SK-N-SH treated with all-trans-retinoic acid at 6 μM for 48 hours (cell line): ENCODE data around the gene PPL.

Experiments used
- ATAC-seq: fragments of 200-7000 bp; cut with Tn5 transposase; 3 replicates; pipeline ENCODE4 v1.9.1; 2020; ENCODE audit warnings: mild to moderate bottlenecking, moderate library complexity
- ARNTL ChIP-seq: fragments of 450-650 bp; formaldehyde crosslinking; IDR thresholded peaks from 2 replicates; pipeline ENCODE4 v1.5.0; 2020; ENCODE audit warnings: low read depth, mild to moderate bottlenecking, moderate library complexity, borderline replicate concordance
- BACH2 ChIP-seq: fragments of 250-450 bp; sonication (Bioruptor Pico); IDR thresholded peaks from 2 replicates; pipeline ENCODE4 v1.9.0; 2021; ENCODE audit warnings: mild to moderate bottlenecking, borderline replicate concordance
- GLIS3 ChIP-seq: fragments of 250-450 bp; sonication (Bioruptor Pico); IDR thresholded peaks from 2 replicates; pipeline ENCODE4 v1.5.0; 2020; ENCODE audit warnings: mild to moderate bottlenecking, moderate library complexity
- OSR1 ChIP-seq: fragments of 250-450 bp; sonication (Bioruptor Pico); IDR thresholded peaks from 2 replicates; pipeline ENCODE4 v1.8.0; 2022; ENCODE audit warnings: moderate library complexity, mild to moderate bottlenecking, inconsistent platforms
- PPARA ChIP-seq: fragments of 250-450 bp; sonication (Bioruptor Pico); IDR thresholded peaks from 2 replicates; pipeline ENCODE4 v1.5.0; 2020; ENCODE audit warnings: mild to moderate bottlenecking, borderline replicate concordance
- TCF4 ChIP-seq: fragments of 250-450 bp; sonication (Bioruptor Pico); IDR thresholded peaks from 2 replicates; pipeline ENCODE4 v1.8.0; 2021; ENCODE audit warnings: mild to moderate bottlenecking, moderate library complexity, borderline replicate concordance
- TOX ChIP-seq: fragments of 250-450 bp; sonication (Bioruptor Pico); IDR thresholded peaks from 2 replicates; pipeline ENCODE4 v1.8.0; 2021; ENCODE audit warnings: mild to moderate bottlenecking, moderate library complexity, borderline replicate concordance
- ZC3H10 ChIP-seq: fragments of 250-450 bp; sonication (Bioruptor Pico); IDR thresholded peaks from 2 replicates; pipeline ENCODE4 v1.5.1; 2021; ENCODE audit warnings: mild to moderate bottlenecking, moderate library complexity
- ZFP3 ChIP-seq: fragments of 250-450 bp; sonication (Bioruptor Pico); IDR thresholded peaks from 2 replicates; pipeline ENCODE4 v1.5.0; 2020; ENCODE audit warnings: mild to moderate bottlenecking, moderate library complexity
- ZNF70 ChIP-seq: fragments of 450-650 bp; formaldehyde crosslinking; IDR thresholded peaks from 2 replicates; pipeline ENCODE4 v1.5.0; 2020; ENCODE audit warnings: mild to moderate bottlenecking, moderate library complexity
- ZNF8 ChIP-seq: fragments of 450-650 bp; formaldehyde crosslinking; IDR thresholded peaks from 2 replicates; pipeline ENCODE4 v1.5.0; 2020; ENCODE audit warnings: mild to moderate bottlenecking, moderate library complexity
- TF ChIP-seq, protein P1 (sequence below): fragments of 250-450 bp; sonication (Bioruptor Pico); IDR thresholded peaks from 2 replicates; pipeline ENCODE4 v1.8.0; 2020; ENCODE audit warnings: mild to moderate bottlenecking, moderate library complexity, borderline replicate concordance
- TF ChIP-seq, protein P2 (sequence below): fragments of 250-450 bp; sonication (Bioruptor Pico); IDR thresholded peaks from 2 replicates; pipeline ENCODE4 v1.5.1; 2020; ENCODE audit warnings: low read depth, mild to moderate bottlenecking, moderate library complexity
- TF ChIP-seq, protein P3 (sequence below): fragments of 250-450 bp; sonication (Bioruptor Pico); IDR thresholded peaks from 2 replicates; pipeline ENCODE4 v1.8.0; 2021; ENCODE audit warnings: low read depth, mild to moderate bottlenecking, moderate library complexity, borderline replicate concordance
- TF ChIP-seq, protein P4 (sequence below): fragments of 250-450 bp; sonication (Bioruptor Pico); IDR thresholded peaks from 2 replicates; pipeline ENCODE4 v1.5.1; 2021; ENCODE audit warnings: mild to moderate bottlenecking, moderate library complexity
- TF ChIP-seq, protein P5 (sequence below): fragments of 250-450 bp; sonication (Bioruptor Pico); IDR thresholded peaks from 2 replicates; pipeline ENCODE4 v1.5.0; 2020; ENCODE audit warnings: mild to moderate bottlenecking, moderate library complexity

The PPL gene

DNA sequence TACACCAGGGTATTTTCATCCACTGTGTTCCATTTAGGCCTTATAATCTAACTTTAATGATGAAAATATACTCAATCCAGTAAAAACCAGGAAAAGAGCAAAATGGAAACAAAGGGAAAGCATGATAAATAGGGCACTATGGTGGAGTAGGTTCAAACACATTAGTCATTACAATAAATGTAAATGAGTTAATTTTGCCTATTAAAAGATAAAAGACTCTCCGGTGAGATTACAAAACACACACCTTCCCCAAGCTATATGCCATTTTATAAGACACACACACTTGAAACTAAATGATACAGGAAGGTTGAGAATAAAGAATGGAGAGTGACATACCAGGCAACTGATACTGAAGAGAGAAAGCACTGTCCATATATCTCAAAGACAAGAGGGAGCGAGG, 10.0 kb downstream of the PPL start (continued):
- TF ChIP-seq TOX (CRISPR knock-in tag): no peak

DNA sequence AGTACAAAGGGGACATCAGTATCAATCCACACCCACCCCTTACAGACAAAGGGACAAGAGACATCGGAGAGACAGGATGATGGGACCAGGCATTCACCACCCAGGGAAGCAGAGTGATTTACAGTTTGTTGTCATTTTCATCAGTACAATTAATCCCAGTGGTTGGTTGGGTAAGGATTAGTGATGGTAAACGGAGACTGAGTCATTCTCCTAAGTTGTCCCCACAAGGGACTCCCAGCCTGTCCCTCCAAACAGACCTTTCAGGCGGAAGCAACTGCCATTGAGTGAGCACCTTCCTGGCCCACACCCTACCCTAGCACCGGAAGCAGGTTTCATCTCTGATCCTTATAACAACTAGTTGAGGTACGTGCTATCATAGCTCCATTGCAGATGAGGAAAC, 11.2 kb downstream of the PPL start:
- no peak for TF ChIP-seq ZNF8 (CRISPR knock-in tag)
- no peak for ATAC-seq

DNA sequence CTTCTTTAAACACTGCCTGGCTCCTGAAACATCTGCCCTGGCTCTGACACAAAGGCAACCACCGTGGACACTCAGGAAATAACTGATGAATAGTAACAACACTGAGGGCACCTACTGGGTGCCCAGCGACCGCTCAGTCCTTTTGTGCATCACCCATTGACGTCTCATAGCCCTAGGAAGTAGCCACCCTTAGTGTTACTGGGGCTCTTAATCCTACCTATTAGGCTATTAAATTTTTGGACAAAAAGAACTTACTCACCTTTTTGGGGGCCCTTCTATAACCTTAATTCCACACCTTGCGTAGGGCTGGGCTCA, 11.7 kb downstream of the PPL start:
- ATAC-seq: no peak
- no peak for TF ChIP-seq PPARA (CRISPR knock-in tag)
- no peak for TF ChIP-seq ZC3H10 (CRISPR knock-in tag)
- TF ChIP-seq ARNTL: no peak
- TF ChIP-seq, protein P1, sequence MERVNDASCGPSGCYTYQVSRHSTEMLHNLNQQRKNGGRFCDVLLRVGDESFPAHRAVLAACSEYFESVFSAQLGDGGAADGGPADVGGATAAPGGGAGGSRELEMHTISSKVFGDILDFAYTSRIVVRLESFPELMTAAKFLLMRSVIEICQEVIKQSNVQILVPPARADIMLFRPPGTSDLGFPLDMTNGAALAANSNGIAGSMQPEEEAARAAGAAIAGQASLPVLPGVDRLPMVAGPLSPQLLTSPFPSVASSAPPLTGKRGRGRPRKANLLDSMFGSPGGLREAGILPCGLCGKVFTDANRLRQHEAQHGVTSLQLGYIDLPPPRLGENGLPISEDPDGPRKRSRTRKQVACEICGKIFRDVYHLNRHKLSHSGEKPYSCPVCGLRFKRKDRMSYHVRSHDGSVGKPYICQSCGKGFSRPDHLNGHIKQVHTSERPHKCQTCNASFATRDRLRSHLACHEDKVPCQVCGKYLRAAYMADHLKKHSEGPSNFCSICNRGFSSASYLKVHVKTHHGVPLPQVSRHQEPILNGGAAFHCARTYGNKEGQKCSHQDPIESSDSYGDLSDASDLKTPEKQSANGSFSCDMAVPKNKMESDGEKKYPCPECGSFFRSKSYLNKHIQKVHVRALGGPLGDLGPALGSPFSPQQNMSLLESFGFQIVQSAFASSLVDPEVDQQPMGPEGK: no peak
- TF ChIP-seq ZFP3 (CRISPR knock-in tag): no peak
- TF ChIP-seq GLIS3 (CRISPR knock-in tag): no peak
- TF ChIP-seq, protein P2, sequence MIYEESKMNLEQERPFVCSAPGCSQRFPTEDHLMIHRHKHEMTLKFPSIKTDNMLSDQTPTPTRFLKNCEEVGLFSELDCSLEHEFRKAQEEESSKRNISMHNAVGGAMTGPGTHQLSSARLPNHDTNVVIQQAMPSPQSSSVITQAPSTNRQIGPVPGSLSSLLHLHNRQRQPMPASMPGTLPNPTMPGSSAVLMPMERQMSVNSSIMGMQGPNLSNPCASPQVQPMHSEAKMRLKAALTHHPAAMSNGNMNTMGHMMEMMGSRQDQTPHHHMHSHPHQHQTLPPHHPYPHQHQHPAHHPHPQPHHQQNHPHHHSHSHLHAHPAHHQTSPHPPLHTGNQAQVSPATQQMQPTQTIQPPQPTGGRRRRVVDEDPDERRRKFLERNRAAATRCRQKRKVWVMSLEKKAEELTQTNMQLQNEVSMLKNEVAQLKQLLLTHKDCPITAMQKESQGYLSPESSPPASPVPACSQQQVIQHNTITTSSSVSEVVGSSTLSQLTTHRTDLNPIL (CRISPR knock-in tag): no peak
- TF ChIP-seq, protein P3, sequence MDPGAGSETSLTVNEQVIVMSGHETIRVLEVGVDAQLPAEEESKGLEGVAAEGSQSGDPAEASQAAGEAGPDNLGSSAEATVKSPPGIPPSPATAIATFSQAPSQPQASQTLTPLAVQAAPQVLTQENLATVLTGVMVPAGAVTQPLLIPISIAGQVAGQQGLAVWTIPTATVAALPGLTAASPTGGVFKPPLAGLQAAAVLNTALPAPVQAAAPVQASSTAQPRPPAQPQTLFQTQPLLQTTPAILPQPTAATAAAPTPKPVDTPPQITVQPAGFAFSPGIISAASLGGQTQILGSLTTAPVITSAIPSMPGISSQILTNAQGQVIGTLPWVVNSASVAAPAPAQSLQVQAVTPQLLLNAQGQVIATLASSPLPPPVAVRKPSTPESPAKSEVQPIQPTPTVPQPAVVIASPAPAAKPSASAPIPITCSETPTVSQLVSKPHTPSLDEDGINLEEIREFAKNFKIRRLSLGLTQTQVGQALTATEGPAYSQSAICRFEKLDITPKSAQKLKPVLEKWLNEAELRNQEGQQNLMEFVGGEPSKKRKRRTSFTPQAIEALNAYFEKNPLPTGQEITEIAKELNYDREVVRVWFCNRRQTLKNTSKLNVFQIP: no peak
- no peak for TF ChIP-seq TCF4 (CRISPR knock-in tag)

DNA sequence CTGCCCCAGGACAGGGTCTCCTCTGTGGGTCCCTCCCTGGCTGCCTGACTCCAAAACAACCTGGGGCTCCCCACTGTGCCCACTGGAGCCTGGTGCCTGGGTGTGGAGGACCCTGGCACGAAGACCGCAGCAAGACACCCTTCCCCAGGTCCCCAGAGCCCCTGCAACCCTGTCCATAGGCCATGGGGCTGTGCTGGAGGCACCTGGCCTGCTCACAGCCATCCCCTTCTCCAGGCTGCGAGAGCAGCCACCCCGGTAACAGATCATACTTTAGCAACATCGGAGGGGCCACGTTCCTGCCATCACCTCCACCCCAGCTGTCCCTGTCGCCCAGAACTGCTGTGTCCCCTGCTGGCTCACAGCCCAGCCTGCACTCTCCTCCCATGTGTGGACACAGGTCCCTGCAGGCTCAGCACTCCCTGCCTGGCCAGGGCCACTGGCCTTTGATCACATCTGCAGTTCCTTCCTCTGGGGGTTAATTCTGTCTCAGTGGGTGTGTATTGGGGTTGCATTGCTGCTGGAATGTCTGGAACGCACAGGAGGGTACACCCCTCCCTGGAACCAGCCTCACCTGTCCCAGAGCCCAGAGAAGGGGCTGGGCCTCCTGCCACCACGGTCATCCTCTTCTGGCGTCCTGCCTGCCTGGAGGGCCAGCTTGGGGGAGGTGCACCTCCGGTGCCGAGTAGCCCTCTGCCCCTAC, 12.2 kb downstream of the PPL start:
- ATAC-seq: peak; percentile 40; the same call in 1 of the 3 replicates

More for the DNA sequence above, 12.2 kb downstream of the PPL start:
- TF ChIP-seq, protein P4, sequence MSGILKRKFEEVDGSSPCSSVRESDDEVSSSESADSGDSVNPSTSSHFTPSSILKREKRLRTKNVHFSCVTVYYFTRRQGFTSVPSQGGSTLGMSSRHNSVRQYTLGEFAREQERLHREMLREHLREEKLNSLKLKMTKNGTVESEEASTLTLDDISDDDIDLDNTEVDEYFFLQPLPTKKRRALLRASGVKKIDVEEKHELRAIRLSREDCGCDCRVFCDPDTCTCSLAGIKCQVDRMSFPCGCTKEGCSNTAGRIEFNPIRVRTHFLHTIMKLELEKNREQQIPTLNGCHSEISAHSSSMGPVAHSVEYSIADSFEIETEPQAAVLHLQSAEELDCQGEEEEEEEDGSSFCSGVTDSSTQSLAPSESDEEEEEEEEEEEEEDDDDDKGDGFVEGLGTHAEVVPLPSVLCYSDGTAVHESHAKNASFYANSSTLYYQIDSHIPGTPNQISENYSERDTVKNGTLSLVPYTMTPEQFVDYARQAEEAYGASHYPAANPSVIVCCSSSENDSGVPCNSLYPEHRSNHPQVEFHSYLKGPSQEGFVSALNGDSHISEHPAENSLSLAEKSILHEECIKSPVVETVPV (CRISPR knock-in tag): no peak
- TF ChIP-seq BACH2 (no peak), PPARA (CRISPR knock-in tag) (no peak), ZFP3 (CRISPR knock-in tag) (no peak), OSR1 (no peak), TOX (CRISPR knock-in tag) (no peak), ARNTL (no peak), ZNF70 (CRISPR knock-in tag) (no peak), ZNF8 (CRISPR knock-in tag) (no peak), GLIS3 (CRISPR knock-in tag) (no peak)
- TF ChIP-seq, protein P3: no peak
- TF ChIP-seq, protein P5, sequence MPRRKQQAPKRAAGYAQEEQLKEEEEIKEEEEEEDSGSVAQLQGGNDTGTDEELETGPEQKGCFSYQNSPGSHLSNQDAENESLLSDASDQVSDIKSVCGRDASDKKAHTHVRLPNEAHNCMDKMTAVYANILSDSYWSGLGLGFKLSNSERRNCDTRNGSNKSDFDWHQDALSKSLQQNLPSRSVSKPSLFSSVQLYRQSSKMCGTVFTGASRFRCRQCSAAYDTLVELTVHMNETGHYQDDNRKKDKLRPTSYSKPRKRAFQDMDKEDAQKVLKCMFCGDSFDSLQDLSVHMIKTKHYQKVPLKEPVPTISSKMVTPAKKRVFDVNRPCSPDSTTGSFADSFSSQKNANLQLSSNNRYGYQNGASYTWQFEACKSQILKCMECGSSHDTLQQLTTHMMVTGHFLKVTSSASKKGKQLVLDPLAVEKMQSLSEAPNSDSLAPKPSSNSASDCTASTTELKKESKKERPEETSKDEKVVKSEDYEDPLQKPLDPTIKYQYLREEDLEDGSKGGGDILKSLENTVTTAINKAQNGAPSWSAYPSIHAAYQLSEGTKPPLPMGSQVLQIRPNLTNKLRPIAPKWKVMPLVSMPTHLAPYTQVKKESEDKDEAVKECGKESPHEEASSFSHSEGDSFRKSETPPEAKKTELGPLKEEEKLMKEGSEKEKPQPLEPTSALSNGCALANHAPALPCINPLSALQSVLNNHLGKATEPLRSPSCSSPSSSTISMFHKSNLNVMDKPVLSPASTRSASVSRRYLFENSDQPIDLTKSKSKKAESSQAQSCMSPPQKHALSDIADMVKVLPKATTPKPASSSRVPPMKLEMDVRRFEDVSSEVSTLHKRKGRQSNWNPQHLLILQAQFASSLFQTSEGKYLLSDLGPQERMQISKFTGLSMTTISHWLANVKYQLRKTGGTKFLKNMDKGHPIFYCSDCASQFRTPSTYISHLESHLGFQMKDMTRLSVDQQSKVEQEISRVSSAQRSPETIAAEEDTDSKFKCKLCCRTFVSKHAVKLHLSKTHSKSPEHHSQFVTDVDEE (CRISPR knock-in tag): no peak
- TF ChIP-seq, protein P2 (CRISPR knock-in tag): no peak
